ENCODE data around the gene ZNHIT2.
A peak's percentile ranks its signal among the peaks of the same experiment; 100 is the strongest.

Gene ZNHIT2

DNA sequence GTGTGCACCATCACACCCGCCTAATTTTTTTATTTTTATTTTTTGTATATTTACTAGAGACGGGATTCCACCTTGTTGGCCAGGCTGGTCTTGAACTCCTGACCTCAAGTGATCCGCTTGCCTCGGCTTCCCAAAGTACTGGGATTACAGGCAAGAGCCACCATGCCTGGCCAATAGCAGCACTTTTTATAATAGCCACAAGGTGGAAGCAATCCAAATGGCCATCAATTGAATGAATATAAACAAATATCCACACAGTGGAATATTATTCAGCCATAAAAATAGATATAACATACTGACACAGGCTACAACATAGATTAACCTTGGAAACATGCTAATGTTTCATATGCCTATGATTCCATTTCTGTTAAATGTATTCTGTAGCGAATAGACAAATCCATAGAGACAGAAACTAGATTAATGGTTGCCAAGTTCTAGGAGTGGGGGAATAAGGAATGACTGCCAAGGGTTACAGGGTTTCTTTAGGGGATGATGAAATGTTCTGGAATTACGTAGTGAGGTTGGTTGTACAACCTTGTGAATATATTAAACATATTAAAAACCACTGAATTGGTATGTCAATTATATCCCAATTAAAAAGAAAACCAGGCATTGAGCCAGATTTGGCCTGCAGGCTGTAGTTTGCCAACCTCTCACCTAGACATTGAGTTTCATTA is 16.7 kb downstream of the ZNHIT2 start:
- DNase-seq (ENCODE audit: low spot score) = no peak
- POLR2A ChIA-PET (ENCODE audit: low non-redundant PET) = interaction anchor here (0.6 kb wide), 1 partner anchor 322 kb away, joined by 4 read pairs; the partner anchor contains the start of gene NEAT1
- no peak overlapping the region for H3K27ac ChIP-seq
- TF ChIP-seq, protein P1, sequence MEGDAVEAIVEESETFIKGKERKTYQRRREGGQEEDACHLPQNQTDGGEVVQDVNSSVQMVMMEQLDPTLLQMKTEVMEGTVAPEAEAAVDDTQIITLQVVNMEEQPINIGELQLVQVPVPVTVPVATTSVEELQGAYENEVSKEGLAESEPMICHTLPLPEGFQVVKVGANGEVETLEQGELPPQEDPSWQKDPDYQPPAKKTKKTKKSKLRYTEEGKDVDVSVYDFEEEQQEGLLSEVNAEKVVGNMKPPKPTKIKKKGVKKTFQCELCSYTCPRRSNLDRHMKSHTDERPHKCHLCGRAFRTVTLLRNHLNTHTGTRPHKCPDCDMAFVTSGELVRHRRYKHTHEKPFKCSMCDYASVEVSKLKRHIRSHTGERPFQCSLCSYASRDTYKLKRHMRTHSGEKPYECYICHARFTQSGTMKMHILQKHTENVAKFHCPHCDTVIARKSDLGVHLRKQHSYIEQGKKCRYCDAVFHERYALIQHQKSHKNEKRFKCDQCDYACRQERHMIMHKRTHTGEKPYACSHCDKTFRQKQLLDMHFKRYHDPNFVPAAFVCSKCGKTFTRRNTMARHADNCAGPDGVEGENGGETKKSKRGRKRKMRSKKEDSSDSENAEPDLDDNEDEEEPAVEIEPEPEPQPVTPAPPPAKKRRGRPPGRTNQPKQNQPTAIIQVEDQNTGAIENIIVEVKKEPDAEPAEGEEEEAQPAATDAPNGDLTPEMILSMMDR (conservative IDR thresholded peaks at IDR 0.05; ENCODE audit: low read depth) = no peak
- CTCF ChIA-PET = interaction anchor here (0.6 to 2.0 kb wide), 2 partner anchors 8 to 10 kb away, joined by 5 to 10 read pairs; no protein-coding TSS in a partner anchor

DNA sequence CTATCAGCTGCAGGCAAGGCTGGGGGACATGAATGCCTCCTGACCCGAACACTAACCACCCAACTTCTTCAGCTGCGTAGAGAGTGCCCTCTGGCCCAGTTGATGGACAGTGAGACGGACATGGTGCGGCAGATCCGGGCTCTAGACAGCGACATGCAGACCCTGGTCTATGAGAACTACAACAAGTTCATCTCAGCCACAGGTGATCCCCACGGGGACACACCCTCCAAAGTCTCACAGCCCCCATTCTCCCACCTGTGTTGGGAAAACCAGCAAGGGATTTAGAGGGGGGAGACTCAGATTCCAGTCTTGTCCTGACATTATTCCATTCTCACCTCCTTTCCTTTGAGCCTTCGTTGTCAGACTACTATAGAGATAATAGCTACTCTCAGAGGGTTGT is 20.6 kb downstream of the ZNHIT2 start:
- TF ChIP-seq, protein P1 (conservative IDR thresholded peaks at IDR 0.05; ENCODE audit: low read depth) = no peak
- no peak for DNase-seq (ENCODE audit: low spot score)
- peak overlapping the region; percentile 85 for H3K27ac ChIP-seq
- ChIA-PET POLR2A (ENCODE audit: low non-redundant PET) (interaction anchor here (0.7 to 1.3 kb wide), 2 partner anchors 38 to 85 kb away, joined by 3 read pairs; partner anchors contain the start of gene CAPN1), CTCF (interaction anchor here (0.7 to 3.1 kb wide), 3 partner anchors 11 to 16 kb away, joined by 3 to 13 read pairs (median 3); no protein-coding TSS in a partner anchor)

DNA sequence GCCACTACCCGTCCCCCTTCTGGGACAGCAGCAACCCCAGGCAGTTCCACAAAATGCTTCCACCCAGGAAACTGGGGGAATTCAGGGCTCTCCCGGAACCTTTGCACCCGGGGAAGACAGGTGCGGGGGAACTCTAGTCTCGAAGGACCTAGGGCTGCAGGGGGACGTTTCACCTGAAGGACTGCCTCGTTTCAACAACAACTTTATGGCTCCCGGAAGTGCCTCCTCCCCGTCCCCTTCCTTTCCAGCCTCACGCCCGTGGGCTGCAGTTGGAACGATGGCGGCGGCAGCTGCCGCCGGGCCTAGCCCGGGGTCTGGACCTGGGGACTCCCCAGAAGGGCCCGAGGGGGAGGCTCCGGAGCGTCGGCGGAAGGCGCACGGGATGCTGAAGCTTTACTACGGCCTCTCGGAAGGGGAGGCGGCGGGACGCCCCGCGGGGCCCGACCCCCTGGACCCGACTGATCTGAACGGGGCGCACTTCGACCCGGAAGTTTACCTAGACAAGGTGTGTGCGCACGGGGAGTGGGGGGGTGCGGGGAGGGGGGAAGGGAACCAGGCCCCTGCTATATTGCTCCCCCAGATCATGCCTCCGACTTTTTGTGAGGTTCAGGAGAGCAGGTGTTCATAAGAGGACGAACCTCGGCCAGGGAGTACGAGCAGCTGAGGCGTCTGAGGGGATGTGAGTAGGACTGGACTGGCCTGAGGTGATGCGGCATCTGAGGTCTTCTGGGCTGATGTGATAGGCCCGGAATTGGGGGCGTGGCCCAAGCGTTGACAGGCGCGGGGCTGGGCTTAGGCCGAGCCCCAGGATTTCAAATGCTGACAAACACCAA is 21.3 kb downstream of the ZNHIT2 start, which contains the start of gene VPS51:
VPS51 (plus strand) TSS at position 241 of the 833 bp plus-strand sequence; CDS start at position 278, 37 bp downstream.
- peak within 1 kb of the TSS; percentile 85 for H3K27ac ChIP-seq
- peak; percentile 93 for DNase-seq (ENCODE audit: low spot score)
- TF ChIP-seq, protein P1 (conservative IDR thresholded peaks at IDR 0.05; ENCODE audit: low read depth) = no peak
- ChIA-PET CTCF (interaction anchor here (0.7 to 3.1 kb wide), 2 partner anchors 14 to 17 kb away, joined by 3 to 13 read pairs; no protein-coding TSS in a partner anchor), POLR2A (ENCODE audit: low non-redundant PET) (interaction anchor here (1.3 kb wide), 1 partner anchor 86 kb away, joined by 3 read pairs; the partner anchor contains the start of gene CAPN1)

DNA sequence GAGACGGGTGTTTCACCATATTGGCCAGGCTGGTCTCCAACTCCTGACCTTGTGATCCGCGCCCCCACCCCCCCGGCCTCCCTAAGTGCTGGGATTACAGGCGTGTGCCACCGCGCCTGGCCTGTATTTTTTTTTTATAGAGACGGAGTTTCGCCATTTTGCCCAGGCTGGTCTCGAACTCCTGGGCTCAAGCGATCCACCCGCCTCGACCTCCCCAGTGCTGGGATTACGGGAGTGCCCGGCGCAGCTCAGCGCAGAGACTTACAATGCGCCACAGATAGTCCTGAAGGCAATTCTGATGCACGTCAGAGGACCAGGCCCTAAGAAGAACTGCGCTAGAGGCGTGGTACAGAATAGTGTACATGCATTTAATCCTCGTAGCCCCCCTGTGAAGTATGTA is 22.1 kb downstream of the ZNHIT2 start:
- ChIA-PET CTCF (interaction anchor here (1.4 kb wide), 1 partner anchor 15 kb away, joined by 4 read pairs; no protein-coding TSS in a partner anchor), POLR2A (ENCODE audit: low non-redundant PET) (no interaction called here)
- DNase-seq (ENCODE audit: low spot score) = no peak
- peak overlapping the region; percentile 85 for H3K27ac ChIP-seq
- TF ChIP-seq, protein P1 (conservative IDR thresholded peaks at IDR 0.05; ENCODE audit: low read depth) = no peak

DNA sequence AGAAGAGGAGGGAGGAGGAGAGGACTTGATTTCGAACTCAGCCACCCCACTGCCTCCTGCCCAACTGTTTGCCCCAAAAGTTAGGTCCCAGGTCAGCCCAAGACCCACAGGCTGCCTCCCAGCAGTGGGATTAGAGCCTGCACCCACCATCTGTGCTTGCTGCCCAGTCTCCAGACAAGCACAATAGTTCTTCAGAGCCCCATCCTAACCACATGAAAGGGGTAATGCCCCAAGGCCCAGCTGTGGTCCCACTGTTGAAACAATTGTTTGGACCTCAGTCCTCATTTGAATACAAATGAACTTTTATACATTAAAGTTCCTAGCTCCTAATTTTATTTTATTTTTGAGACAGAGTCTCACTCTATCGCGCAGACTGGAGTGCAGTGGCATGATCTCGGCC is 26.9 kb downstream of the ZNHIT2 start:
- ChIA-PET POLR2A (ENCODE audit: low non-redundant PET) (no interaction called here), CTCF (interaction anchor here (0.6 kb wide), 4 partner anchors 14 to 306 kb away, joined by 3 to 4 read pairs (median 4); partner anchors contain the start of gene TM7SF2)
- peak overlapping the region; percentile 42 for H3K27ac ChIP-seq
- TF ChIP-seq, protein P1 (conservative IDR thresholded peaks at IDR 0.05; ENCODE audit: low read depth) = no peak
- no peak for DNase-seq (ENCODE audit: low spot score)

DNA sequence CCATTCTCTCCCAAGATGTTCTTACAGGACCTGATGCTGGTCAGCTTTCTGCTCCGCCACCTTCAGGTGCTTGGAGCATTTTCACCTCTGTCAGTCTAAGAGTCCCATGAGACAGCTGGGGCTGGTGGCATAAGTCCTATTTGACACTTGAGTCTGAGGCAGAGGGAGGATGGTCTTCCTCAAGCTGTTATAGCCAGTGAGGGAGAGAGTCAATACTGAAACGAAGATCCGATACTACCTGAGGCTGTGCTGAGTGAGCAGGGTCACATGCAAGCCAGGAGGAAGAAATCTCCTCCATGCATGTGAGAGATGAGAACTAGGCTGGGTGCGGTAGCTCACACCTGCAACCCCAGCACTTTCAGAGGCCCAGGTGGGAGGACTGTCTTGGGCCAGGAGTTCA is 27.9 kb downstream of the ZNHIT2 start:
- TF ChIP-seq, protein P1 (conservative IDR thresholded peaks at IDR 0.05; ENCODE audit: low read depth) = no peak
- DNase-seq (ENCODE audit: low spot score) = no peak
- peak overlapping the region; percentile 42; the same call in 1 of the 2 replicates for H3K27ac ChIP-seq
- ChIA-PET CTCF (interaction anchor here (0.6 kb wide), 1 partner anchor 15 kb away, joined by 3 read pairs; no protein-coding TSS in a partner anchor), POLR2A (ENCODE audit: low non-redundant PET) (interaction anchor here (0.5 kb wide), 1 partner anchor 723 kb away, joined by 3 read pairs; no protein-coding TSS in a partner anchor)

All from RWPE1 (cell line).